Skeletal muscle cell (primary cell): ENCODE results near the gene TRIO.

Source experiments
- DNase-seq: peaks from one replicate; pipeline ENCODE4 v3.0.0-alpha.2; 2010; ENCODE audit warnings: low read depth
- H3K4me3 ChIP-seq: 2 replicates; pipeline ENCODE4 v1.5.1; 2011; ENCODE audit warnings: low read depth, mild to moderate bottlenecking, control low read depth, low read length, moderate library complexity

Gene TRIO

GRCh38 chr5:14492331-14492964, 349.3 kb downstream of the TRIO start:
- no peak overlapping the region for H3K4me3 ChIP-seq
- no peak for DNase-seq

- no peak overlapping the region for H3K4me3 ChIP-seq
- DNase-seq: no peak
These were observed 352.2 kb downstream of the TRIO start for GRCh38 chr5:14495301-14495700.

GRCh38 chr5:14497311-14497710, 354.2 kb downstream of the TRIO start:
- no peak overlapping the region for H3K4me3 ChIP-seq
- DNase-seq: no peak

GRCh38 chr5:14501353-14502293, 358.5 kb downstream of the TRIO start:
- no peak overlapping the region for H3K4me3 ChIP-seq
- no peak for DNase-seq

- no peak for DNase-seq
- no peak overlapping the region for H3K4me3 ChIP-seq
These were observed 359.1 kb downstream of the TRIO start for GRCh38 chr5:14502294-14502690.

GRCh38 chr5:14503017-14503680, 360.0 kb downstream of the TRIO start:
- H3K4me3 ChIP-seq: no peak overlapping the region
- no peak for DNase-seq

- no peak for DNase-seq
- no peak overlapping the region for H3K4me3 ChIP-seq
These were observed 360.7 kb downstream of the TRIO start for GRCh38 chr5:14503681-14504331.

GRCh38 chr5:14504332-14504727, 361.2 kb downstream of the TRIO start:
- no peak overlapping the region for H3K4me3 ChIP-seq
- DNase-seq: no peak

- no peak overlapping the region for H3K4me3 ChIP-seq
- DNase-seq: no peak
These were observed 361.7 kb downstream of the TRIO start for GRCh38 chr5:14504816-14505215.

GRCh38 chr5:14505310-14506139, 362.4 kb downstream of the TRIO start:
- H3K4me3 ChIP-seq: no peak overlapping the region

GRCh38 chr5:14506140-14506538, 363.0 kb downstream of the TRIO start:
- no peak for DNase-seq
- H3K4me3 ChIP-seq: no peak overlapping the region

More at GRCh38 chr5:14505310-14506139, 362.4 kb downstream of the TRIO start:
- DNase-seq: no peak

- DNase-seq: no peak
- H3K4me3 ChIP-seq: no peak overlapping the region
These were observed 363.5 kb downstream of the TRIO start for GRCh38 chr5:14506661-14507060.

- DNase-seq: no peak
- no peak overlapping the region for H3K4me3 ChIP-seq
These were observed 364.2 kb downstream of the TRIO start for GRCh38 chr5:14507156-14507941.

GRCh38 chr5:14508046-14508445, 364.9 kb downstream of the TRIO start:
- DNase-seq: no peak
- H3K4me3 ChIP-seq: no peak overlapping the region

- no peak overlapping the region for H3K4me3 ChIP-seq
- DNase-seq: no peak
These were observed 366.4 kb downstream of the TRIO start for GRCh38 chr5:14509556-14509955.

- DNase-seq: no peak
- no peak overlapping the region for H3K4me3 ChIP-seq
These were observed 367.1 kb downstream of the TRIO start for GRCh38 chr5:14510156-14510734.

GRCh38 chr5:14510880-14511279, 367.7 kb downstream of the TRIO start:
- H3K4me3 ChIP-seq: no peak overlapping the region
- no peak for DNase-seq

- no peak overlapping the region for H3K4me3 ChIP-seq
These were observed 369.4 kb downstream of the TRIO start for GRCh38 chr5:14512574-14512973.

More at GRCh38 chr5:14512574-14512973, 369.4 kb downstream of the TRIO start:
- no peak for DNase-seq
